Measurements from ENCODE around the gene CAMK2N2.

DNA sequence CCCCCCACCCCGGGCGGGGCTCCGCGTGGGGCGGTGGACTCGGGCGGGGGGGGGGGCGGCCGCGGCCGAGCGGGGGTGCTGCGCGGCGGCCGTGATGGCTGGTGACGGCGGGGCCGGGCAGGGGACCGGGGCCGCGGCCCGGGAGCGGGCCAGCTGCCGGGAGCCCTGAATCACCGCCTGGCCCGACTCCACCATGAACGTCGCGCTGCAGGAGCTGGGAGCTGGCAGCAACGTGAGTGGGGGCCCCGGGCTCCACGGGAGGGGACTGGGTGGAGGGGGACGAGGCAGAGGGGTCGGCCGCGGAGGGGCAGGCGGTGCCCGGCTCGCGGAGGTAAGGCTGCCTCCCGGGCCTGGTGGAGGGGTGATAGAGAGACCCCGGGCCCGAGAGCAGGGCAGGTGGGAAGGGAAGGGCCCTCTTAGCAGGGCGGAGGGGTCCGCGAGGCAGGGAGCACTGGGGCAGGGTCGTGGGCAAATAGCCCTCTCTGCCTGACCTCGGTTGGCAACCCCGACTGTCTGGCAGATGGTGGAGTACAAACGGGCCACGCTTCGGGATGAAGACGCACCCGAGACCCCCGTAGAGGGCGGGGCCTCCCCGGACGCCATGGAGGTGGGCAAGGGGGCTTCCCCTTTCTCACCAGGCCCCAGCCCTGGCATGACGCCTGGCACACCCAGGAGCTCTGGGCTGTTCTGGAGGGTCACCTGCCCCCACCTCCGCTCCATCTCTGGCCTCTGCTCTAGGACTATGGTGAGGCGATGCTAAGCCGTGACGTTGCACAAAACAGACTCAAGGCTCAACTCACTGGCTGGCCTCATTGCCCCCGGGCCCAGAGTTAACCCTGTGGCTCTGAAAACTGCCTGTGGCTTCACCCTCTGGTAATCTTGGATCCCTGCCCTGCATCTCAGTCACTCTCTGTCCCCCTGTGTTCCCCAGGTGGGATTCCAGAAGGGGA, 14.9 kb upstream of the CAMK2N2 start, which contains the start of gene ECE2:
- TF ChIP-seq, protein P1, sequence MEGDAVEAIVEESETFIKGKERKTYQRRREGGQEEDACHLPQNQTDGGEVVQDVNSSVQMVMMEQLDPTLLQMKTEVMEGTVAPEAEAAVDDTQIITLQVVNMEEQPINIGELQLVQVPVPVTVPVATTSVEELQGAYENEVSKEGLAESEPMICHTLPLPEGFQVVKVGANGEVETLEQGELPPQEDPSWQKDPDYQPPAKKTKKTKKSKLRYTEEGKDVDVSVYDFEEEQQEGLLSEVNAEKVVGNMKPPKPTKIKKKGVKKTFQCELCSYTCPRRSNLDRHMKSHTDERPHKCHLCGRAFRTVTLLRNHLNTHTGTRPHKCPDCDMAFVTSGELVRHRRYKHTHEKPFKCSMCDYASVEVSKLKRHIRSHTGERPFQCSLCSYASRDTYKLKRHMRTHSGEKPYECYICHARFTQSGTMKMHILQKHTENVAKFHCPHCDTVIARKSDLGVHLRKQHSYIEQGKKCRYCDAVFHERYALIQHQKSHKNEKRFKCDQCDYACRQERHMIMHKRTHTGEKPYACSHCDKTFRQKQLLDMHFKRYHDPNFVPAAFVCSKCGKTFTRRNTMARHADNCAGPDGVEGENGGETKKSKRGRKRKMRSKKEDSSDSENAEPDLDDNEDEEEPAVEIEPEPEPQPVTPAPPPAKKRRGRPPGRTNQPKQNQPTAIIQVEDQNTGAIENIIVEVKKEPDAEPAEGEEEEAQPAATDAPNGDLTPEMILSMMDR (conservative IDR thresholded peaks at IDR 0.05), result no peak
- no peak for TF ChIP-seq ZFX (IDR thresholded peaks at IDR 0.05)

Data from C4-2B (cell line).